ENCODE results near the gene ITPKC.
"Not testable (repeated sequence)": the region's sequence is repeated elsewhere in the genome, so short reads cannot be mapped to it uniquely, and the experiment has no call there.

ITPKC gene

GRCh38 chr19:40774916-40775631 lies 58.2 kb downstream of the ITPKC start, which contains the start of gene MIA:
TSS of gene MIA (plus strand) at chr19:40775521. CDS start at chr19:40775543, 22 bp downstream.
- no peak for DNase-seq

- DNase-seq: no peak
Observed at GRCh38 chr19:40775632-40776022, 58.7 kb downstream of the ITPKC start.

- DNase-seq: no peak
Observed at GRCh38 chr19:40776364-40776763, 59.5 kb downstream of the ITPKC start.

GRCh38 chr19:40776932-40777644 lies 60.2 kb downstream of the ITPKC start:
- peak; percentile 99 for DNase-seq

- no peak for DNase-seq
Observed at GRCh38 chr19:40777645-40777936, 60.7 kb downstream of the ITPKC start.

- DNase-seq: peak; percentile 100
Observed at GRCh38 chr19:40777937-40778705, 61.2 kb downstream of the ITPKC start, which contains the start of gene RAB4B. TSS of gene RAB4B (plus strand) at chr19:40778247. CDS start at chr19:40778376, 129 bp downstream.

GRCh38 chr19:40778706-40779284 lies 61.9 kb downstream of the ITPKC start:
- DNase-seq: peak; percentile 77

GRCh38 chr19:40780582-40780981 lies 63.7 kb downstream of the ITPKC start:
- DNase-seq: no peak

- DNase-seq: no peak
Observed at GRCh38 chr19:40781140-40781539, 64.2 kb downstream of the ITPKC start.

GRCh38 chr19:40783711-40784110 lies 66.8 kb downstream of the ITPKC start:
- no peak for DNase-seq

- not testable (repeated sequence) for DNase-seq
Observed at GRCh38 chr19:40784146-40784545, 67.2 kb downstream of the ITPKC start.

GRCh38 chr19:40785526-40785925 lies 68.6 kb downstream of the ITPKC start:
- DNase-seq: no peak

- DNase-seq: no peak
Observed at GRCh38 chr19:40786060-40787037, 69.4 kb downstream of the ITPKC start.

Data from OCI-M1 (cell line).